Breast epithelium (tissue), 4 donors: ENCODE measurements around the gene AKAP9. TPM values are rescaled to one million over a fixed set of nuclear protein-coding genes. Genes with fewer than 3 reads are reported as not detected.

ENCODE experiments used
- DNase-seq, 2 donors: peaks; one replicate each; pipeline ENCODE4 v3.0.0-alpha.2; 2019; ENCODE audit warnings: low spot score in 2 of 2
- H3K27ac ChIP-seq, 2 donors: fragments of 200-600 bp; sonication (generic) in 1 of 2; one replicate each; pipeline ENCODE4 v1.5.1; 2016 to 2019; ENCODE audit warnings: mild to moderate bottlenecking in 1 of 2
- H3K27me3 ChIP-seq, 2 donors: fragments of 200-600 bp; sonication (generic) in 1 of 2; one replicate each; pipeline versions ENCODE4 v1.5.1 to v1.6.0; 2017 to 2019; ENCODE audit warnings: control low read depth in 1 of 2, mild to moderate bottlenecking in 1 of 2
- H3K36me3 ChIP-seq: fragments of 200-600 bp; one replicate; pipeline ENCODE4 v1.5.1; 2019
- H3K4me1 ChIP-seq, 2 donors: fragments of 200-600 bp; sonication (generic); one replicate each; pipeline ENCODE4 v1.5.1; 2016 to 2019; ENCODE audit warnings: control low read depth in 1 of 2
- H3K4me3 ChIP-seq, 3 donors: fragments of 200-600 bp; sonication (generic); 1 replicate in 2 of 3; 2 replicates in 1 of 3; pipeline ENCODE4 v1.5.1; 2016 to 2019; ENCODE audit warnings: mild to moderate bottlenecking in 3 of 3, moderate library complexity in 2 of 3
- H3K9me3 ChIP-seq, 2 donors: fragments of 200-600 bp; sonication (generic) in 1 of 2; one replicate each; pipeline ENCODE4 v1.5.1; 2016 to 2019; ENCODE audit warnings: control low read depth in 1 of 2
- CTCF ChIP-seq, 3 donors: fragments of 450-650 bp; IDR thresholded peaks; one replicate each; pipeline ENCODE4 v1.5.1; 2016 to 2017; ENCODE audit warnings: antibody characterized with exemption in 3 of 3, mild to moderate bottlenecking in 3 of 3, moderate library complexity in 3 of 3
- POLR2A ChIP-seq: fragments of 450-650 bp; IDR thresholded peaks from one replicate; pipeline ENCODE4 v1.6.1; 2016; ENCODE audit warnings: antibody characterized with exemption, mild to moderate bottlenecking, moderate library complexity
- POLR2AphosphoS5 ChIP-seq, 3 donors: sonication (generic); formaldehyde crosslinking; IDR thresholded peaks; one replicate each; pipeline ENCODE4 v1.6.1; 2017; ENCODE audit warnings: antibody characterized with exemption in 3 of 3
- intact Hi-C: fragments of 100-400 bp; cut with DNase I; formaldehyde crosslinking; loops from one replicate; pipeline ENCODE4 v1.15.1; 2023; ENCODE audit warnings: low total_unique reads
- total RNA-seq, 3 donors: library from RNA; depleted of rRNA; stranded (reverse); fragments of >200 nt; gene quantifications; one replicate each; pipeline ENCODE4 v1.1.0, GENCODE V29; 2016

Gene AKAP9
- total RNA-seq, 3 donors from 2014 or later: 73.3 to 193 (median 124) TPM

GRCh38 chr7:92051655-92052054 lies 111.0 kb downstream of the AKAP9 start:
- H3K9me3 ChIP-seq: no peaks in the 10 kb centered on the region
- no peak overlapping the region for H3K4me3 ChIP-seq
- peaks cover 8% of the 10 kb centered on the region for H3K36me3 ChIP-seq
- intact Hi-C loops: no loop called here
- no peak overlapping the region for H3K27ac ChIP-seq
- H3K27me3 ChIP-seq: no peaks in the 10 kb centered on the region
- DNase-seq: no peak
- no peaks in the 10 kb centered on the region for H3K4me1 ChIP-seq
- TF ChIP-seq POLR2A (no peak), POLR2AphosphoS5 (IDR thresholded peaks at IDR 0.05) (no peak), CTCF (IDR thresholded peaks at IDR 0.05) (no peak)

GRCh38 chr7:92052159-92052558 lies 111.5 kb downstream of the AKAP9 start:
- no peak for DNase-seq
- Histone ChIP-seq H3K27me3 (no peaks in the 10 kb centered on the region), H3K4me3 (no peak overlapping the region), H3K36me3 (peaks cover 8% of the 10 kb centered on the region), H3K4me1 (no peaks in the 10 kb centered on the region), H3K9me3 (no peaks in the 10 kb centered on the region), H3K27ac (no peak overlapping the region)
- TF ChIP-seq CTCF (IDR thresholded peaks at IDR 0.05): no peak
- TF ChIP-seq POLR2A: no peak
- TF ChIP-seq POLR2AphosphoS5 (IDR thresholded peaks at IDR 0.05): no peak
- intact Hi-C loops: no loop called here

- H3K9me3 ChIP-seq: no peaks in the 10 kb centered on the region
- H3K4me1 ChIP-seq: no peaks in the 10 kb centered on the region
- TF ChIP-seq CTCF (IDR thresholded peaks at IDR 0.05) (no peak), POLR2A (no peak), POLR2AphosphoS5 (IDR thresholded peaks at IDR 0.05) (no peak)
- no peak overlapping the region for H3K4me3 ChIP-seq
- no peak overlapping the region for H3K27ac ChIP-seq
- intact Hi-C loops: no loop called here
- H3K27me3 ChIP-seq: no peaks in the 10 kb centered on the region
- peaks cover 8% of the 10 kb centered on the region for H3K36me3 ChIP-seq
- no peak for DNase-seq
These were observed 112.0 kb downstream of the AKAP9 start for GRCh38 chr7:92052684-92053083.

- no peaks in the 10 kb centered on the region for H3K9me3 ChIP-seq
- TF ChIP-seq CTCF (IDR thresholded peaks at IDR 0.05) (no peak), POLR2AphosphoS5 (IDR thresholded peaks at IDR 0.05) (no peak), POLR2A (no peak)
- no peak for DNase-seq
- H3K4me1 ChIP-seq: no peaks in the 10 kb centered on the region
- no peak overlapping the region for H3K27ac ChIP-seq
- H3K27me3 ChIP-seq: no peaks in the 10 kb centered on the region
- H3K4me3 ChIP-seq: no peak overlapping the region
- peaks cover 8% of the 10 kb centered on the region for H3K36me3 ChIP-seq
- intact Hi-C loops: no loop called here
These were observed 112.7 kb downstream of the AKAP9 start for GRCh38 chr7:92053312-92053711.

- H3K36me3 ChIP-seq: peaks cover 2% of the 10 kb centered on the region
- no peak for DNase-seq
- H3K4me3 ChIP-seq: no peak overlapping the region
- peak overlapping the region in 1 of 2 donors; percentile 49 for H3K27ac ChIP-seq
- TF ChIP-seq POLR2AphosphoS5 (IDR thresholded peaks at IDR 0.05) (no peak), CTCF (IDR thresholded peaks at IDR 0.05) (no peak), POLR2A (no peak)
- intact Hi-C loops: no loop called here
- H3K4me1 ChIP-seq: no peaks in the 10 kb centered on the region
- H3K9me3 ChIP-seq: no peaks in the 10 kb centered on the region
- H3K27me3 ChIP-seq: no peaks in the 10 kb centered on the region
These were observed 115.6 kb downstream of the AKAP9 start for GRCh38 chr7:92056286-92056685.
